Panc1 (cell line): ENCODE results near the gene HSF2. TPM values are rescaled to one million over a fixed set of nuclear protein-coding genes. Genes with fewer than 3 reads are reported as not detected.
"Not testable (repeated sequence)": the region's sequence is repeated elsewhere in the genome, so short reads cannot be mapped to it uniquely, and the experiment has no call there.

ENCODE experiments used
- ATAC-seq: fragments of 200-7000 bp; cut with Tn5 transposase; 2 replicates; pipeline ENCODE4 v1.9.1; 2020; ENCODE audit warnings: mild to moderate bottlenecking, moderate library complexity
- BruUV-seq: library from RNA; stranded (reverse); fragments of 400-500 nt; replicated peaks from 2 replicates; lab custom pipeline; 2021; lab: Mats Ljungman, UMichigan
- CTCF ChIA-PET: fragments of 300-600 bp; sonication (Branson Sonifier 250); formaldehyde crosslinking; loops from one replicate; lab custom pipeline; 2022; ENCODE audit warnings: antibody characterized with exemption; lab: Charles Lee
- POLR2A ChIA-PET: fragments of 300-600 bp; sonication (Branson Sonifier 250); formaldehyde crosslinking; loops from one replicate; lab custom pipeline; 2022; ENCODE audit warnings: antibody characterized with exemption; lab: Charles Lee
- DNase-seq: peaks from one replicate; pipeline ENCODE4 v3.0.0-alpha.2; 2010; ENCODE audit warnings: low read depth, low spot score
- H3K27ac ChIP-seq: 2 replicates; pipeline ENCODE4 v1.5.1; 2011; ENCODE audit warnings: mild to moderate bottlenecking, low read length, inconsistent platforms
- H3K27me3 ChIP-seq: fragments of 200-500 bp; sonication (Bioruptor generic); 2 replicates; pipeline ENCODE4 v1.6.0; 2014; ENCODE audit warnings: low read length, inconsistent platforms; ENCODE audit not compliant: control insufficient read depth, insufficient read depth
- H3K36me3 ChIP-seq: fragments of 200-500 bp; sonication (Bioruptor generic); 2 replicates; pipeline ENCODE4 v1.5.1; 2014; ENCODE audit warnings: inconsistent platforms, mild to moderate bottlenecking, low read length, moderate library complexity; ENCODE audit not compliant: control insufficient read depth, insufficient read depth
- H3K4me1 ChIP-seq: 2 replicates; pipeline ENCODE4 v1.5.1; 2011; ENCODE audit warnings: inconsistent platforms, mild to moderate bottlenecking, low read length, moderate library complexity; ENCODE audit not compliant: control insufficient read depth, insufficient read depth
- H3K4me3 ChIP-seq, 2 experiments: 2 replicates each; pipeline ENCODE4 v1.5.1; 2011 to 2012; ENCODE audit warnings: low read depth in 2 of 2, low read length in 2 of 2, mild to moderate bottlenecking in 2 of 2, inconsistent platforms in 1 of 2, moderate library complexity in 1 of 2
- H3K9me3 ChIP-seq: fragments of 200-500 bp; sonication (Bioruptor generic); 2 replicates; pipeline ENCODE4 v1.5.1; 2014; ENCODE audit warnings: low read depth, mild to moderate bottlenecking, inconsistent platforms, low read length, moderate library complexity; ENCODE audit not compliant: control insufficient read depth, insufficient read depth
- POLR2AphosphoS5 ChIP-seq: IDR thresholded peaks from 2 replicates; pipeline ENCODE4 v1.6.1; 2012; ENCODE audit warnings: mild to moderate bottlenecking, low read depth, low read length, moderate library complexity
- SIN3A ChIP-seq: IDR thresholded peaks from 2 replicates; pipeline ENCODE4 v1.6.1; 2012; ENCODE audit warnings: low read depth, mild to moderate bottlenecking, low read length, moderate library complexity, borderline replicate concordance; ENCODE audit not compliant: insufficient read depth
- TCF7L2 ChIP-seq: IDR thresholded peaks from 2 replicates; pipeline ENCODE4 v1.6.1; 2011; ENCODE audit warnings: mild to moderate bottlenecking, low read depth, low read length, inconsistent platforms
- in situ Hi-C: cut with HindIII; loops from 2 replicates; pipeline ENCODE4 v1.10.0; 2016; ENCODE audit warnings: low sequenced_read_pairs, low pct_unique_long_range_greater_than_20kb
- intact Hi-C: fragments of 100-400 bp; cut with micrococcal nuclease; formaldehyde crosslinking; loops from one replicate; pipeline ENCODE4 v1.10.0; 2022; ENCODE audit not compliant: unreplicated experiment
- total RNA-seq: library from RNA; stranded (reverse); gene quantifications from one replicate; pipeline ENCODE4 v1.2.1, GENCODE V29; 2021; ENCODE audit not compliant: unreplicated experiment
- TF ChIP-seq, protein P1 (sequence below), 2 experiments: IDR thresholded peaks; 2 replicates each; pipeline ENCODE4 v1.6.1; 2011 to 2012; ENCODE audit warnings: low read depth in 2 of 2, control low read depth in 1 of 2, low read length in 1 of 2, mild to moderate bottlenecking in 1 of 2, moderate library complexity in 1 of 2; ENCODE audit not compliant: insufficient read depth in 1 of 2
- TF ChIP-seq, protein P2 (sequence below): fragments of 450-650 bp; IDR thresholded peaks from 2 replicates; pipeline ENCODE4 v1.5.1; 2017; ENCODE audit warnings: mild to moderate bottlenecking

Gene HSF2
- total RNA-seq, 1 experiment from 2014 or later, result 21.1 TPM

DNA sequence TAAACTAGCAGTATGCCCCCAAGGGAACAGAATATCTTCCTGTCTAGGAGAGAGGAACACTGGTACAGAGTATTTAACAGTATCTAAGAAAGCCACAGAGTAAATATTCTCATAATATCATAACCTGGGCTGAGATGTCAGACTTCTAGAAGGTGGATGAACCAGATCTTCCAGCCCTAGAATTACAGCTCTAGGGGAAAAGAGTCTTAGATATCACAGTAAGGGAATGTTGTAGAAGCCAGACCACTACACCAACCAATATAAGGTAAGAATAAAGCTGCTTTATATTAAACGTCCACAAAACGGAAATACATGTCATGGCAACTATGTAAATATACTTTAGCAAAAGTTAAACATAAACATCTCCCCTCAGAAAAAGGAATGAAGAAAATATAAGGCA, 59.8 kb downstream of the HSF2 start:
- H3K9me3 ChIP-seq, result no peaks in the 10 kb centered on the region
- DNase-seq (no peak), ATAC-seq (no peak)
- H3K36me3 ChIP-seq, result peaks cover 8% of the 10 kb centered on the region
- no TSS peak for BruUV-seq
- ChIA-PET POLR2A (no interaction called here), CTCF (no interaction called here)
- intact Hi-C loops (no loop called here), in situ Hi-C loops (no loop called here)
- no peak overlapping the region for H3K4me3 ChIP-seq
- no peaks in the 10 kb centered on the region for H3K27me3 ChIP-seq
- no peak overlapping the region for H3K27ac ChIP-seq
- H3K4me1 ChIP-seq, result peaks cover 13% of the 10 kb centered on the region
- TF ChIP-seq, protein P1, sequence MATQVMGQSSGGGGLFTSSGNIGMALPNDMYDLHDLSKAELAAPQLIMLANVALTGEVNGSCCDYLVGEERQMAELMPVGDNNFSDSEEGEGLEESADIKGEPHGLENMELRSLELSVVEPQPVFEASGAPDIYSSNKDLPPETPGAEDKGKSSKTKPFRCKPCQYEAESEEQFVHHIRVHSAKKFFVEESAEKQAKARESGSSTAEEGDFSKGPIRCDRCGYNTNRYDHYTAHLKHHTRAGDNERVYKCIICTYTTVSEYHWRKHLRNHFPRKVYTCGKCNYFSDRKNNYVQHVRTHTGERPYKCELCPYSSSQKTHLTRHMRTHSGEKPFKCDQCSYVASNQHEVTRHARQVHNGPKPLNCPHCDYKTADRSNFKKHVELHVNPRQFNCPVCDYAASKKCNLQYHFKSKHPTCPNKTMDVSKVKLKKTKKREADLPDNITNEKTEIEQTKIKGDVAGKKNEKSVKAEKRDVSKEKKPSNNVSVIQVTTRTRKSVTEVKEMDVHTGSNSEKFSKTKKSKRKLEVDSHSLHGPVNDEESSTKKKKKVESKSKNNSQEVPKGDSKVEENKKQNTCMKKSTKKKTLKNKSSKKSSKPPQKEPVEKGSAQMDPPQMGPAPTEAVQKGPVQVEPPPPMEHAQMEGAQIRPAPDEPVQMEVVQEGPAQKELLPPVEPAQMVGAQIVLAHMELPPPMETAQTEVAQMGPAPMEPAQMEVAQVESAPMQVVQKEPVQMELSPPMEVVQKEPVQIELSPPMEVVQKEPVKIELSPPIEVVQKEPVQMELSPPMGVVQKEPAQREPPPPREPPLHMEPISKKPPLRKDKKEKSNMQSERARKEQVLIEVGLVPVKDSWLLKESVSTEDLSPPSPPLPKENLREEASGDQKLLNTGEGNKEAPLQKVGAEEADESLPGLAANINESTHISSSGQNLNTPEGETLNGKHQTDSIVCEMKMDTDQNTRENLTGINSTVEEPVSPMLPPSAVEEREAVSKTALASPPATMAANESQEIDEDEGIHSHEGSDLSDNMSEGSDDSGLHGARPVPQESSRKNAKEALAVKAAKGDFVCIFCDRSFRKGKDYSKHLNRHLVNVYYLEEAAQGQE (IDR thresholded peaks at IDR 0.05; ENCODE audit: insufficient read depth in 1 of 2, low read depth in 2 of 2, low read length in 1 of 2), result no peak
- TF ChIP-seq, protein P2, sequence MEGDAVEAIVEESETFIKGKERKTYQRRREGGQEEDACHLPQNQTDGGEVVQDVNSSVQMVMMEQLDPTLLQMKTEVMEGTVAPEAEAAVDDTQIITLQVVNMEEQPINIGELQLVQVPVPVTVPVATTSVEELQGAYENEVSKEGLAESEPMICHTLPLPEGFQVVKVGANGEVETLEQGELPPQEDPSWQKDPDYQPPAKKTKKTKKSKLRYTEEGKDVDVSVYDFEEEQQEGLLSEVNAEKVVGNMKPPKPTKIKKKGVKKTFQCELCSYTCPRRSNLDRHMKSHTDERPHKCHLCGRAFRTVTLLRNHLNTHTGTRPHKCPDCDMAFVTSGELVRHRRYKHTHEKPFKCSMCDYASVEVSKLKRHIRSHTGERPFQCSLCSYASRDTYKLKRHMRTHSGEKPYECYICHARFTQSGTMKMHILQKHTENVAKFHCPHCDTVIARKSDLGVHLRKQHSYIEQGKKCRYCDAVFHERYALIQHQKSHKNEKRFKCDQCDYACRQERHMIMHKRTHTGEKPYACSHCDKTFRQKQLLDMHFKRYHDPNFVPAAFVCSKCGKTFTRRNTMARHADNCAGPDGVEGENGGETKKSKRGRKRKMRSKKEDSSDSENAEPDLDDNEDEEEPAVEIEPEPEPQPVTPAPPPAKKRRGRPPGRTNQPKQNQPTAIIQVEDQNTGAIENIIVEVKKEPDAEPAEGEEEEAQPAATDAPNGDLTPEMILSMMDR, result no peak

DNA sequence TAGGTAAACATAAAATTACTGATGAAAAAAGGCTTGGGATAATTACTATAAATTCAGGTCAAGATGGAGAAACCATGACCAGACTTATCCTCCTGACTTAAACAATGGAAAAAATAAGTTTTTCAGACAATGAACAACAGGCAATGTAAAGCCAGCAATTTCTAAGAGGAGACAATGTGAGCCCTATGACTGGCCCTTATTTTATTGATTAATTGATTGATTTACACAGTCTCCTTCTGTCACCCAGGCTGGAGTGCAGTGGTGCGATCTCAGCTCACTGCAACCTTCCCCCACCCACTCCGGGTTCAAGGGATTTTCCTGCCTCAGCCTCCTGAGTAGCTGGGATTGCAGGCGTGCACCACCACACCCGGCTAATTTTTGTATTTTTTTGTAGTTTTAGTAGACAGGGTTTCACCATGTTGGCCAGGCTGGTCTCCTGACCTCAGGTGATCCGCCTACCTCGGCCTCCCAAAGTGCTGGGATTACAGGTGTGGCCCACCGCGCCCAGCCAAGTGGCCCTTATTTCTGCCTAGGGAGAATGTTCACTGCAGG, 60.5 kb downstream of the HSF2 start:
- CTCF ChIA-PET, DNase-seq, intact Hi-C loops, BruUV-seq, in situ Hi-C loops, H3K36me3 ChIP-seq, H3K4me3 ChIP-seq, H3K27me3 ChIP-seq, H3K27ac ChIP-seq, ATAC-seq, H3K9me3 ChIP-seq, POLR2A ChIA-PET: not testable (repeated sequence)
- H3K4me1 ChIP-seq, result peaks cover 13% of the 10 kb centered on the region

DNA sequence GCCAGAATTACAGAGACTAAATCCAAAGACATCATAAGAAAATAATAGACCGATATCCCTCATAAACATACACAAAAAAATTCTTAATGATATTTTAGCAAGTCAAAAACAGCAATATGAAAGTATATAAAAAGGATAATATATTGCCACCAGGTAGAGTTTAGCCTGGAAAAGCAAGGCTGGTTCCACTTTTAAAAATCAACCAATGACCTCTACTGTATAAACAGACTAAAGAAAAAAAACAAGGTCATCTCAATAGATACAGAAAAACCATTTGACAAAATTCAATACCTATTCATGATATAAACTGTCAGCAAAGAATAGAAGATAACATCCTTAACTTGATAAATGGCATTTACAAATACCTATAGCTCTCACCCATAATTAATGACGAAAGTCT, 62.4 kb downstream of the HSF2 start:
- DNase-seq, result no peak
- TF ChIP-seq SIN3A (no peak), POLR2AphosphoS5 (no peak), TCF7L2 (no peak)
- TF ChIP-seq, protein P2, result no peak
- TF ChIP-seq, protein P1 (IDR thresholded peaks at IDR 0.05; ENCODE audit: insufficient read depth in 1 of 2, low read depth in 2 of 2, low read length in 1 of 2), result no peak
- intact Hi-C loops (no loop called here), in situ Hi-C loops (no loop called here)
- Histone ChIP-seq H3K27ac (no peak overlapping the region), H3K9me3 (no peaks in the 10 kb centered on the region), H3K27me3 (no peaks in the 10 kb centered on the region), H3K4me1 (peaks cover 13% of the 10 kb centered on the region), H3K36me3 (no peaks in the 10 kb centered on the region), H3K4me3 (no peak overlapping the region)
- ATAC-seq, result no peak
- BruUV-seq, result no TSS peak
- ChIA-PET POLR2A (no interaction called here), CTCF (no interaction called here)
